Stimulated activated naive CD4-positive, alpha-beta T cell treated with Interleukin-2 at 50 U/mL for 16 hours (primary cell): ENCODE results near the gene ABCB11.
"Not testable (repeated sequence)": the region's sequence is repeated elsewhere in the genome, so short reads cannot be mapped to it uniquely, and the experiment has no call there.

Experiments used
- DNase-seq: peaks from one replicate; lab custom pipeline; 2025; lab: John Stamatoyannopoulos, UW

Gene ABCB11

GRCh38 chr2:169042856-169043255, 11.7 kb upstream of the ABCB11 start:
- no peak for DNase-seq

- no peak for DNase-seq
Measured at GRCh38 chr2:169041594-169041993, 10.5 kb upstream of the ABCB11 start.

- no peak for DNase-seq
Measured at GRCh38 chr2:169039702-169040101, 8.6 kb upstream of the ABCB11 start.

GRCh38 chr2:169038338-169038757, 7.2 kb upstream of the ABCB11 start:
- DNase-seq: no peak

GRCh38 chr2:169036736-169037440, 5.8 kb upstream of the ABCB11 start:
- DNase-seq: no peak

- DNase-seq: no peak
Measured at GRCh38 chr2:169035887-169036286, 4.8 kb upstream of the ABCB11 start.

- DNase-seq: no peak
Measured at GRCh38 chr2:169034984-169035544, 3.9 kb upstream of the ABCB11 start.

- DNase-seq: no peak
Measured at GRCh38 chr2:169034256-169034655, 3.1 kb upstream of the ABCB11 start.

- no peak for DNase-seq
Measured at GRCh38 chr2:169029341-169029740, 1.8 kb downstream of the ABCB11 start.

GRCh38 chr2:169027234-169027633, 3.9 kb downstream of the ABCB11 start:
- no peak for DNase-seq

GRCh38 chr2:169026056-169026455, 5.1 kb downstream of the ABCB11 start:
- DNase-seq: no peak

- no peak for DNase-seq
Measured at GRCh38 chr2:169023161-169023560, 8.0 kb downstream of the ABCB11 start.

GRCh38 chr2:169018390-169018789, 12.7 kb downstream of the ABCB11 start:
- no peak for DNase-seq

- no peak for DNase-seq
Measured at GRCh38 chr2:169015943-169016342, 15.2 kb downstream of the ABCB11 start.

GRCh38 chr2:169014780-169015179, 16.3 kb downstream of the ABCB11 start:
- no peak for DNase-seq

- DNase-seq: no peak
Measured at GRCh38 chr2:169013628-169014026, 17.5 kb downstream of the ABCB11 start.

- DNase-seq: no peak
Measured at GRCh38 chr2:169012812-169013627, 18.1 kb downstream of the ABCB11 start.

GRCh38 chr2:169012191-169012792, 18.8 kb downstream of the ABCB11 start:
- not testable (repeated sequence) for DNase-seq

- DNase-seq: no peak
Measured at GRCh38 chr2:169011698-169012097, 19.4 kb downstream of the ABCB11 start.

GRCh38 chr2:169010633-169011460, 20.3 kb downstream of the ABCB11 start:
- DNase-seq: no peak

GRCh38 chr2:169009865-169010579, 21.1 kb downstream of the ABCB11 start:
- no peak for DNase-seq
